Fibroblast of lung (primary cell): ENCODE measurements around the gene PTHLH.

Experiments used
- EZH2 ChIP-seq: IDR thresholded peaks from 2 replicates; pipeline ENCODE4 v1.5.1; 2012; ENCODE audit warnings: low read length, control low read depth, mild to moderate bottlenecking; ENCODE audit errors: missing control alignments
- TF ChIP-seq, protein P1 (sequence below), 2 donors: IDR thresholded peaks in 1 of 2; conservative IDR thresholded peaks in 1 of 2; 1 replicate in 1 of 2; 2 replicates in 1 of 2; pipeline ENCODE4 v1.5.1; 2011 to 2012; ENCODE audit warnings: low read length in 2 of 2, control low read depth in 1 of 2, inconsistent platforms in 1 of 2, low read depth in 1 of 2, mild to moderate bottlenecking in 1 of 2

DNA sequence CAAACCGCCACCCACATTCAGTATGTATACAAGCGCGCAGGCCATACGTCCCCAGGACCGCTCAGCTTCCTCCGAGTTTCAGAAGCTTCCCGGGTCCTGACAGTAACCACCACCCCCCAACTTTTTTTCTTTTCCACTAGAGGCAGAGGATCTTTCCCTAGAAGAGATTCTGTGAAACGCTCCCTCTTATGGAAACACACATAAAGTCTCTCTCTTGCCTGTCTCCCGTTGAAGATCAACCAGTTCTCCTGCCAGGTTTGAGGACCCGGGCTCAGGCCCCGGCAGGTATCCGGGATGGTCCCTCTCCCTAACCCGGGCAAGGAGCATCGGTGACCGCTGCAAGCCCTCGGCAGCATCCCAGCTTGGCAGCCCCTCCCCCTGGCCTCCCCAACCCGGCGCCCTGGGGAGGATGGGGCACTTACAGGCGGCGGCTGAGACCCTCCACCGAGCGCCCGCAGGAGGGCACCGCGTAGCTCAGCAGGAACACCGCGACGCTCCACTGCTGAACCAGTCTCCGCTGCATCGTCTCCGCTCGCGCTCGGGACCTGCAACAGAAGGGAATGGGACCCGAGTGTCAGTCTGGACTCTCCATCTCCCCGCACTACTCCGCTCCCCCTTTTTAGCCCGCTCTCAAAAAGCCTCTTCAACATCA lies 3.4 kb downstream of the PTHLH start:
- TF ChIP-seq, protein P1, sequence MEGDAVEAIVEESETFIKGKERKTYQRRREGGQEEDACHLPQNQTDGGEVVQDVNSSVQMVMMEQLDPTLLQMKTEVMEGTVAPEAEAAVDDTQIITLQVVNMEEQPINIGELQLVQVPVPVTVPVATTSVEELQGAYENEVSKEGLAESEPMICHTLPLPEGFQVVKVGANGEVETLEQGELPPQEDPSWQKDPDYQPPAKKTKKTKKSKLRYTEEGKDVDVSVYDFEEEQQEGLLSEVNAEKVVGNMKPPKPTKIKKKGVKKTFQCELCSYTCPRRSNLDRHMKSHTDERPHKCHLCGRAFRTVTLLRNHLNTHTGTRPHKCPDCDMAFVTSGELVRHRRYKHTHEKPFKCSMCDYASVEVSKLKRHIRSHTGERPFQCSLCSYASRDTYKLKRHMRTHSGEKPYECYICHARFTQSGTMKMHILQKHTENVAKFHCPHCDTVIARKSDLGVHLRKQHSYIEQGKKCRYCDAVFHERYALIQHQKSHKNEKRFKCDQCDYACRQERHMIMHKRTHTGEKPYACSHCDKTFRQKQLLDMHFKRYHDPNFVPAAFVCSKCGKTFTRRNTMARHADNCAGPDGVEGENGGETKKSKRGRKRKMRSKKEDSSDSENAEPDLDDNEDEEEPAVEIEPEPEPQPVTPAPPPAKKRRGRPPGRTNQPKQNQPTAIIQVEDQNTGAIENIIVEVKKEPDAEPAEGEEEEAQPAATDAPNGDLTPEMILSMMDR (conservative IDR thresholded peaks at IDR 0.05 in 1 of 2, IDR thresholded peaks at IDR 0.05 in 1 of 2; ENCODE audit: low read depth in 1 of 2, low read length in 2 of 2): peak; percentile 18 to 26
- TF ChIP-seq EZH2: no peak
